NCI-H2107 (cell line): ENCODE results near the gene C1orf53.
"Not testable (repeated sequence)": the region's sequence is repeated elsewhere in the genome, so short reads cannot be mapped to it uniquely, and the experiment has no call there.

ENCODE experiments used
- DNase-seq: peaks from one replicate; lab custom pipeline; 2025; lab: John Stamatoyannopoulos, UW

Gene C1orf53

GRCh38 chr1:197921235-197922069, 19.0 kb downstream of the C1orf53 start:
- no peak for DNase-seq

- no peak for DNase-seq
These were observed 19.6 kb downstream of the C1orf53 start for GRCh38 chr1:197922070-197922390.

GRCh38 chr1:197923038-197923437, 20.6 kb downstream of the C1orf53 start:
- no peak for DNase-seq

DNA sequence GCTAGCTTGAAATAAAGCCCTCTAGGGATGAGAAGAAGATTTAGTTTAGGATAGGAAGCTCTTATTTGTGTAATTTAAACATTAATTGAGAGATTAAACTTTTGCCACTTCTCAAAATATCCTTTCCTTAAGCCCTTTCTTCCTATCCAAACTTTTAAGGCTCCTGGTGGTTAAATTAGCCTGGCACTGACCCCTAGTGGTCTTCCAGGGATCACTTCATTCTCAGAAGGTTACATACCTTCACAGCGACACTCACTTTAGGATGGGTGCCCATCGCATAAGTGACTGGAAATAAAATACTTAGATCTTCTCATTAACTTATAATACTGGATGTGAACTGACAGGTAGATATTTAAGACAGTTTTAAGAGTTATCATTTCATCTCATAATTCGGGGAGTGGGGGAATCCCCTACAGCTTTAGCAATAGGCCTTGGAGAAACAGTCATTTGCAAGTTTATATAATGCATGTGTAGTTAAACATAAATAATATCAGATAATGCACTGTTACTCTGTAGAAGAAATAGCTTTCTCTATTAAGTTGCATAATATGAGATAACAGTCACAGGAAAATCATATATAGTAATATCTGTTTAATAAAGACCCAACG, 22.2 kb downstream of the C1orf53 start:
- DNase-seq, result no peak

DNA sequence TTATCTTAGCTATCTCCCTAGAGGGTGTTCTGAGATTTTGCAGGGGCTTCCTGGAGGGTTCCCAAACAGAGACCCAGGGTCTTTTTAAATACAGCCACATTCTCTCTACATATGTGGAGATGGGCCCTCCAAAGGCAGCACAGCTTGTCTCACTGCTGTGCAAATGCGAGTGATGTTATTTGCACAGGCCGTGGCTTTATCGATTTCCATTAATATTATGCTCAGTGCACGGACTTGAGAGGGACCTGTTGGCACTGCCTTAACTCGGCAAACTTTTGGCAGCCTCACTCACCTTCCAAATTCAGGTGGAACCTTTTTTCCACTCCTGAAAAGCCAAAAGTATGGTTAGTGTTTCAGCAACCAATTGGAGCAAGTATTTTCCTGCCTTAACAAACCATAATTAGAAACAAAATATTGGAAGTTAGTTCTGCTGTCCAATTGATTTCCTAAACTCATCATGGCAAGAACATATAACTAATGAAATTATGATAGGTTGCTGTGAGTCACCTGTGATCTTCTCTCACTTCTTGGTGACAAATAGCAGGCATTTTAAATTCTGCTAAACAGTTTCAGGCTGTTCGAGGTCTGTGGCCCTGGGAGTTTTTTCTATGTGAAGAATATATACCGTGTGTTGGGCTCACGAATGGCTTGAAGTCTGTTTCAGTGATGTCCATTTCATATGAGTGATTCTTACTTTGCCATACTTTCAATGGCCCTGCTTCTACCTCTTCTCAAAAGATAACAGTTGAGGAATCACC, 25.7 kb downstream of the C1orf53 start:
- no peak for DNase-seq

- no peak for DNase-seq
These were observed 26.5 kb downstream of the C1orf53 start for GRCh38 chr1:197928849-197929336.

GRCh38 chr1:197933016-197933415, 30.6 kb downstream of the C1orf53 start:
- no peak for DNase-seq

- no peak for DNase-seq
These were observed 31.2 kb downstream of the C1orf53 start for GRCh38 chr1:197933647-197934046.

DNA sequence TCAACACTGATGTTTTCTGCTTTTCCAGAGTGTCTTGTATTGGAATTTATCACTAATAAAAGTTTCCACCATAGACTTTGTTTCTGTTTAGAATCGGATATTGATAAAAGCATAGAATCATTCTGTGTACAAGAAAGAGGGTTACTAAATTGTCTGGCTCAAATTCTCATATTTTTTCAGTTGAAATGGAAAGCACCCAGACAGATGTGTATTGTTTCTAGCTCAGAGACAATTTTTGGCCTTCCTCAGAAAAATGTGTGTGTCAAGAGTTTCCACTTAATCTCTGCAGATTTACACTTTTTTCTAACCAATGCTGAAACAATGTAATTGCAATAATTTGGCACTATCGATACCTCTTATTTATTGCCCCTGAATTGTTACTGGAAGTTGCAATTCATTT, 35.0 kb downstream of the C1orf53 start:
- no peak for DNase-seq

DNA sequence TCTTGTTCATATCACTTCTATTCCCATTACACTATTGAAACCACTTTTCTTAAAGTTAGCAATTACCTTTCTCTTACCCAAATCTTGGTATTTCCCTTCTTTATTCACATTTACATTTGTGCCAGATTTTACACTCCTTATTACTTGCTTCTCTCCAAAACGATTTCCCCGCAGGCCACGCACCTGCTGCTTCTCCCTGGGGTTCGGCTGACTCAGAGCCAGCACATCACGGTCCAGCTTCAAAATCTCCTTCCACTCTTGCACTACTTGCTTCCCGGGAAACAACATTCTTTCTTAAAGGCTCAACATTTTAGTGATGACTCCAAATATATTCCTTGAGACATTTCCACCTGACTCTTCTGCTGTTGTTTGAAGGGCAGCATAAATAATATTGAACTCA, 35.5 kb downstream of the C1orf53 start:
- no peak for DNase-seq

GRCh38 chr1:197939159-197939980, 36.9 kb downstream of the C1orf53 start:
- not testable (repeated sequence) for DNase-seq

DNA sequence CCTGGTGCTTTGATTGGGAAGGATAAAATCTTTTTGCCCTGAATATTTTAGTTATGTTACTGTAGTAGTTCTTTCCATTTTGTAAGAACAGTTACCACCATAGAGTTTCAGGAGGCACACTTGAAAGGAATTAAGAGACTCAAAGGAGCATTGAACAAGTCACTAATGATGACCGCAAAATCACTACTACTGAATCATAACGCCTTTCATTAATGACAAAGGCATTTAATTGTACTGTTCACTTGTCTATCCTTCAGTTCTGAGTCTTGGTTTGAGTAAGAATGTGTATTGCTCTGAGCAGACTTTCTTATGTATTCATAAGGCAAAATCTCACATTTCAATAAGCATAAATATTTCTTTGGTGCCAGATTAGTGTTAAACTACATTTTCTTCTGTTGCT, 39.6 kb downstream of the C1orf53 start:
- no peak for DNase-seq

DNA sequence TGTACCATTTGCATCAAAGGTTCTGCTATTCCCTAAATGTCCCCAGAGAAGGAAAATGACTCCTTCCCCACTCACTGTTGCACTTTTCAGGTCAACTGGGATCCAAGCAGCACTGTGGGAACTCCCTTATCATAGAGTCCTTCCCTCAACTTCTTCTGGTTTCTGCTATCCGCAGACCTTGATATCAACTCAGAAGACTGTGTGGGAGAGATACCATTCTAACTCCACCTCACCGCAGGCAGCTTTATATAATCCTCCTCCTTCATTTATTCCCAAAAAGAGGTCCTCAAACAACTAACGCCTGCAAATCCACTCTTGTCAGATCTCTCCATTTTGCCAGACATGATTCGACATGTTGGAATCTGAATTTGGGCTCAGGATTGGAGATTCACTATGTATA, 42.1 kb downstream of the C1orf53 start:
- DNase-seq, result no peak

- DNase-seq, result no peak
These were observed 46.8 kb downstream of the C1orf53 start for GRCh38 chr1:197948926-197949899.

DNA sequence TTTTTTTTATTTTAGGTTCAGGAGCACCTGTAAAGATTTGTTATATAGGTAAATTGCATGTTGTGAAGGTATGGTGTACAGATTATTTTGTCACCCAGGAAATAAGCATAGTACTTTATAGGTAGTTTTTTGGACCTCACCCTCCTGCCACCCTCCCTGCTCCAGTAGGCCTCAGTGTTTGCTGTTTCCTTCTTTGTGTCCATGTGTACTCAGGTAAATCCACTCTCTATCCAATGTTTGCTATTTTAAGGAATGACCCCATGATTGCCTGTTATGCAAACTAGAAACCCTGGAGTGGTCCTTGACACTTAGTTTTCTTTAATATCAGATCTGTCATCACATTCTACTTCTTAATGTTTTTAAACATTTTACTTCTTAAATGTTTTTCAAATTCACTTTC, 48.7 kb downstream of the C1orf53 start:
- DNase-seq, result no peak

DNA sequence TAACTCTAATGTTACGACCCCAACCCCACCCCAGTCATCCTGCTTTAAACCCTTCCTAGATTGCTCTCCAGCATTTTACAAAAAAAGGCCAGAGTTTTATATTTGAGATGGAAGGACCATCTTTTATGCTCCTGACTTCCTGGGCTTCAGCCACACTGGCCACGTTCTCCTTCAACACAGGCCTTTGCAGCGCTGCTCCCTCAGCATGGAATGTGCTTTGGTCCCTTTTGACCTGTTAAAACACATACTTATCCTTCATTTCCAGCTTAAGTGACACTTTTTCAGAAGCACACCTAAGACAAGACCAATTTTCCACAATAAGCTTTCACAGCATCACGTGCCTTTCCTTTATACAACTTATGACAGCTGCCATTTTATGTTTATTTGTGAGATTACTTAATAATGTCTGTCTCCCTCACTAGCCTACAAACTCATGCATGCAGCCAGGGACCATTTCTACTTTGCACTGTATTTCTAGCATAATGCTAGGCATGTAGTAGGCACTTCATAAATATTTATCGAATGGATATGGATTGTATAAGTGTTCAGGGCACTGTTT, 49.3 kb downstream of the C1orf53 start:
- DNase-seq, result no peak

DNA sequence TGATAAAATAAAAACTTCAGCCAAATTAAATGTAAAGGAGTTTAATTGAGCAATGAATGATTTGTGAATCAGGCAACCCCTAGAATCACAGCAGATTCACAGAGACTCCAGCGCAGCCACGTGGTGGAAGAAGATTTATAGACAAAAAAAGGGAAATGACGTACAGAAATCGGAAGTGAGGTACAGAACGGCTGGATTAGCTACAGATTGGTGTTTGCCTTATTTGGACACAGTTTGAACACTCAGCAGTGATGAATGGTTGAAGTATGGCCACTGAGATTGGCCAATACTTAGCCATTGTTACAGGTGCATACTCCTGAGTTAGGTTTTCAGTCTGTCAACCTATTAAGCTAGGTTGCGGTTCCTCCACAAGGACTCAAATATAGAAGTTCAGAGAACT, 51.0 kb downstream of the C1orf53 start:
- not testable (repeated sequence) for DNase-seq

GRCh38 chr1:197954718-197955418, 52.4 kb downstream of the C1orf53 start:
- DNase-seq, result no peak

DNA sequence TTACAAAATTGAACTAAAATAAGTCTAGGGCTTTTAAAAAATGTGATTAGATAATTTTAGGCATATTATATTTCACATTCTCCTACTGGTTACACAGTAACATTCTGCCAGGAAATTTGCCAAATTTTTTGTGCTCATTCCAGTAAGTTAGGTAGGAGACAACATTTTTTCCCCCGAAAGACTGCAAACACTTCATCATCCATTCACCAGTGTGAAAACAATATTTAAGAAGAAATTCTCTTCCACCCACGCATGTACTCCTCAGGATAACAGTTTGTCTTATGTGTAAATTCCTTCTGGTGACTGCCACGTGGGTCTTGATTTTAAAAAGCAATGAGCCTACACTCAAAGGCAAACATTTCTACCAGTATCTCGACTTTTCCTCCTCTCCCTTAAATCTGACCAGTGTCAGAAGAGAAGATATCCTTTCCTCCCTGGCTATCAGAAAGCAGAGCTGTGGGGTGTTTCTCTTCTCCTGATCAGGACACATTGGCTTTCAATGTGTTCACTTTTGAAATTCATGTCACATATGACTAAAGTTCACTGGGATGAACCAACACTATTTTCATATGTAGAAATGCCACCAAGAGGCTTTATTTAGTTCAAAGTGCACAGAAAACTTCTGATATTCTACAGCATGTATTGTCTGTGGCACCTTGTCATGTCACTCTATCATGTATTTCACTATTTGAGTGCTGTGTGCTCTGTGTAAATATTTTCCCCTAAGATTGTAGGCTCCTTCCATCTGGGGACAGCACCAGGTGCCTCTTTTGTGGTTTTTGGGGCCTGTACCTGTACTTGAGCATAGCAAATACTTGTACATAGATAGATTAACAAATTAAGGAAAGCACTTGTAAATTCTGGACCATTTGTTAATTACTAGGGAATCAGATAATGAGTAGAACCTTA, 53.3 kb downstream of the C1orf53 start:
- no peak for DNase-seq
